ENCODE results near the gene ADTRP.
"Not testable (repeated sequence)": the region's sequence is repeated elsewhere in the genome, so short reads cannot be mapped to it uniquely, and the experiment has no call there.

Gene ADTRP

GRCh38 chr6:11802886-11803590 lies 24.4 kb upstream of the ADTRP start:
- no peak for DNase-seq

GRCh38 chr6:11800531-11800930 lies 21.9 kb upstream of the ADTRP start:
- DNase-seq = not testable (repeated sequence)

- DNase-seq = no peak
Measured at GRCh38 chr6:11798538-11798937, 19.9 kb upstream of the ADTRP start.

- DNase-seq = no peak
Measured at GRCh38 chr6:11798096-11798495, 19.5 kb upstream of the ADTRP start.

GRCh38 chr6:11796829-11797228 lies 18.2 kb upstream of the ADTRP start:
- DNase-seq = no peak

- no peak for DNase-seq
Measured at GRCh38 chr6:11795403-11795802, 16.8 kb upstream of the ADTRP start.

GRCh38 chr6:11793277-11793676 lies 14.7 kb upstream of the ADTRP start:
- no peak for DNase-seq

- no peak for DNase-seq
Measured at GRCh38 chr6:11791354-11792107, 12.9 kb upstream of the ADTRP start.

GRCh38 chr6:11789744-11790143 lies 11.1 kb upstream of the ADTRP start:
- no peak for DNase-seq

GRCh38 chr6:11788043-11788442 lies 9.4 kb upstream of the ADTRP start:
- DNase-seq = no peak

- no peak for DNase-seq
Measured at GRCh38 chr6:11785774-11786579, 7.4 kb upstream of the ADTRP start.

- DNase-seq = no peak
Measured at GRCh38 chr6:11785415-11785773, 6.8 kb upstream of the ADTRP start.

GRCh38 chr6:11784341-11784740 lies 5.7 kb upstream of the ADTRP start:
- DNase-seq = no peak

GRCh38 chr6:11783524-11784064 lies 5.0 kb upstream of the ADTRP start:
- DNase-seq = no peak

GRCh38 chr6:11782524-11782923 lies 3.9 kb upstream of the ADTRP start:
- no peak for DNase-seq

GRCh38 chr6:11780097-11780428 lies 1.5 kb upstream of the ADTRP start:
- DNase-seq = no peak

GRCh38 chr6:11779329-11780096 lies 910 bp upstream of the ADTRP start:
- DNase-seq = no peak

GRCh38 chr6:11778036-11778435 lies 567 bp downstream of the ADTRP start:
- DNase-seq = no peak

- no peak for DNase-seq
Measured at GRCh38 chr6:11775791-11776409, 2.7 kb downstream of the ADTRP start.

- no peak for DNase-seq
Measured at GRCh38 chr6:11774426-11774825, 4.2 kb downstream of the ADTRP start.

GRCh38 chr6:11773581-11773980 lies 5.0 kb downstream of the ADTRP start:
- DNase-seq = no peak

- no peak for DNase-seq
Measured at GRCh38 chr6:11773013-11773412, 5.6 kb downstream of the ADTRP start.
